OCI-LY1 (cell line): ENCODE results near the gene CWC22.

ENCODE experiments used
- CTCF ChIP-seq: fragments of 200-600 bp; sonication (generic), shearing (Covaris generic); IDR thresholded peaks from 2 replicates; pipeline ENCODE4 v1.5.1; 2017; ENCODE audit warnings: mild to moderate bottlenecking, antibody characterized with exemption, low read length, moderate library complexity, mixed read lengths
- EZH2 ChIP-seq: fragments of 200-600 bp; sonication (generic), shearing (Covaris generic); IDR thresholded peaks from 2 replicates; pipeline ENCODE4 v1.8.0; 2017; ENCODE audit warnings: borderline replicate concordance, mixed run types, mild to moderate bottlenecking, antibody characterized with exemption, low read length, moderate library complexity, mixed read lengths

- TF ChIP-seq CTCF (no peak), EZH2 (no peak)
These were observed 80.1 kb downstream of the CWC22 start for GRCh38 chr2:179927041-179927440.
